Measurements from ENCODE around the gene ZCWPW2.

- TF ChIP-seq CTCF (IDR thresholded peaks at IDR 0.05) (no peak), POLR2A (IDR thresholded peaks at IDR 0.05) (no peak)
Measured at GRCh38 chr3:28542351-28542750, 193.8 kb downstream of the ZCWPW2 start.

All from lower leg skin (tissue), 3 donors.